ENCODE data around the gene CEP70.

DNA sequence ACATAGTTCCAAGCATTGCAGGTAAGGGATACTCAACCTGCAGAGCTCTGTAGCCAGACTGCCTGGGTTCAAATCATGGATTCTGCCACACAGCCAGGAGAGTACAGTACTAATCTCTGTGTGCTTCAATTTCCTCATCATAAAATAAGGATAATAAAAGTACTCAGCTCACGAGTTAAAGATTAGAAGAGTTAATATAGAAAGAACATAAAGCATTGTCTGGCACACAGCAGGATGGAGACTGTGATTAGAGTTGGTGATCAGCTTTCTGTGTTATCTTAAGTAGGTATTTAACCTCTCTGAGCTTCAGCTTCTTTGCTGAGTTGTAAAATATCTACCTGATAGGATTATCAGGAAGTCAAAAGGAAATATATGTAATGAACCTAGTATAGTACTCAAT lies 2.7 kb downstream of the CEP70 start:
- TF ChIP-seq, protein P1, sequence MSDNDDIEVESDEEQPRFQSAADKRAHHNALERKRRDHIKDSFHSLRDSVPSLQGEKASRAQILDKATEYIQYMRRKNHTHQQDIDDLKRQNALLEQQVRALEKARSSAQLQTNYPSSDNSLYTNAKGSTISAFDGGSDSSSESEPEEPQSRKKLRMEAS (IDR thresholded peaks at IDR 0.05; ENCODE audit: low read depth, low read length), result no peak
- TF ChIP-seq, protein P2, sequence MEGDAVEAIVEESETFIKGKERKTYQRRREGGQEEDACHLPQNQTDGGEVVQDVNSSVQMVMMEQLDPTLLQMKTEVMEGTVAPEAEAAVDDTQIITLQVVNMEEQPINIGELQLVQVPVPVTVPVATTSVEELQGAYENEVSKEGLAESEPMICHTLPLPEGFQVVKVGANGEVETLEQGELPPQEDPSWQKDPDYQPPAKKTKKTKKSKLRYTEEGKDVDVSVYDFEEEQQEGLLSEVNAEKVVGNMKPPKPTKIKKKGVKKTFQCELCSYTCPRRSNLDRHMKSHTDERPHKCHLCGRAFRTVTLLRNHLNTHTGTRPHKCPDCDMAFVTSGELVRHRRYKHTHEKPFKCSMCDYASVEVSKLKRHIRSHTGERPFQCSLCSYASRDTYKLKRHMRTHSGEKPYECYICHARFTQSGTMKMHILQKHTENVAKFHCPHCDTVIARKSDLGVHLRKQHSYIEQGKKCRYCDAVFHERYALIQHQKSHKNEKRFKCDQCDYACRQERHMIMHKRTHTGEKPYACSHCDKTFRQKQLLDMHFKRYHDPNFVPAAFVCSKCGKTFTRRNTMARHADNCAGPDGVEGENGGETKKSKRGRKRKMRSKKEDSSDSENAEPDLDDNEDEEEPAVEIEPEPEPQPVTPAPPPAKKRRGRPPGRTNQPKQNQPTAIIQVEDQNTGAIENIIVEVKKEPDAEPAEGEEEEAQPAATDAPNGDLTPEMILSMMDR (IDR thresholded peaks at IDR 0.05; ENCODE audit: low read depth, low read length), result no peak
- TF ChIP-seq POLR2A (IDR thresholded peaks at IDR 0.05; ENCODE audit: extremely low read depth, insufficient read length), result no peak
